ENCODE results near the gene OSBP2.

- TF ChIP-seq, protein P1, sequence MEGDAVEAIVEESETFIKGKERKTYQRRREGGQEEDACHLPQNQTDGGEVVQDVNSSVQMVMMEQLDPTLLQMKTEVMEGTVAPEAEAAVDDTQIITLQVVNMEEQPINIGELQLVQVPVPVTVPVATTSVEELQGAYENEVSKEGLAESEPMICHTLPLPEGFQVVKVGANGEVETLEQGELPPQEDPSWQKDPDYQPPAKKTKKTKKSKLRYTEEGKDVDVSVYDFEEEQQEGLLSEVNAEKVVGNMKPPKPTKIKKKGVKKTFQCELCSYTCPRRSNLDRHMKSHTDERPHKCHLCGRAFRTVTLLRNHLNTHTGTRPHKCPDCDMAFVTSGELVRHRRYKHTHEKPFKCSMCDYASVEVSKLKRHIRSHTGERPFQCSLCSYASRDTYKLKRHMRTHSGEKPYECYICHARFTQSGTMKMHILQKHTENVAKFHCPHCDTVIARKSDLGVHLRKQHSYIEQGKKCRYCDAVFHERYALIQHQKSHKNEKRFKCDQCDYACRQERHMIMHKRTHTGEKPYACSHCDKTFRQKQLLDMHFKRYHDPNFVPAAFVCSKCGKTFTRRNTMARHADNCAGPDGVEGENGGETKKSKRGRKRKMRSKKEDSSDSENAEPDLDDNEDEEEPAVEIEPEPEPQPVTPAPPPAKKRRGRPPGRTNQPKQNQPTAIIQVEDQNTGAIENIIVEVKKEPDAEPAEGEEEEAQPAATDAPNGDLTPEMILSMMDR (conservative IDR thresholded peaks at IDR 0.05; ENCODE audit: low read length) = no peak
- TF ChIP-seq EZH2phosphoT487 (IDR thresholded peaks at IDR 0.05; ENCODE audit: borderline replicate concordance) = no peak
These were observed 176.0 kb downstream of the OSBP2 start for GRCh38 chr22:30870451-30871345.

Measured in Loucy (cell line).